NT2/D1 (cell line): Measurements from ENCODE around the gene FAM47E.

ENCODE experiments used
- SUZ12 ChIP-seq: IDR thresholded peaks from 2 replicates; pipeline ENCODE4 v1.6.1; 2011; ENCODE audit not compliant: insufficient read length, insufficient read depth; ENCODE audit errors: extremely low read depth
- YY1 ChIP-seq: IDR thresholded peaks from 2 replicates; pipeline ENCODE4 v1.6.1; 2011; ENCODE audit not compliant: insufficient read length, insufficient read depth
- ZNF274 ChIP-seq: IDR thresholded peaks from 2 replicates; pipeline ENCODE4 v1.6.1; 2011; ENCODE audit warnings: mild to moderate bottlenecking, low read depth, low read length

- TF ChIP-seq ZNF274 (no peak), YY1 (no peak), SUZ12 (no peak)
These were observed 29.2 kb downstream of the FAM47E start for GRCh38 chr4:76280488-76281441.
